Activated CD4-positive, alpha-beta T cell treated with anti-CD3 and anti-CD28 coated beads for 36 hours (primary cell): ENCODE data around the gene SLC29A4. TPM values are rescaled to one million over a fixed set of nuclear protein-coding genes. Genes with fewer than 3 reads are reported as not detected.
"Not testable (repeated sequence)": the region's sequence is repeated elsewhere in the genome, so short reads cannot be mapped to it uniquely, and the experiment has no call there.

ENCODE experiments used
- ATAC-seq: fragments of 200-7000 bp; cut with Tn5 transposase; one replicate; pipeline ENCODE4 v1.10.0; 2021; ENCODE audit warnings: mild to moderate bottlenecking, moderate library complexity
- CTCF ChIA-PET: fragments of 350-600 bp; sonication (Branson Sonifier 250); formaldehyde crosslinking; loops from one replicate; lab custom pipeline; 2021; ENCODE audit warnings: antibody characterized with exemption; lab: Charles Lee
- POLR2A ChIA-PET: fragments of 350-600 bp; sonication (Branson Sonifier 250); formaldehyde crosslinking; loops from one replicate; lab custom pipeline; 2021; ENCODE audit warnings: antibody characterized with exemption, inconsistent platforms; lab: Charles Lee
- DNase-seq: peaks from one replicate; pipeline ENCODE4 v3.0.0-alpha.2; 2020
- H3K27ac Mint-ChIP-seq: one replicate; pipeline ENCODE4 v1.8.0; 2021; ENCODE audit warnings: mixed read lengths
- H3K27me3 Mint-ChIP-seq: one replicate; pipeline ENCODE4 v1.8.0; 2021; ENCODE audit warnings: mixed read lengths
- H3K36me3 Mint-ChIP-seq: one replicate; pipeline ENCODE4 v1.8.0; 2021; ENCODE audit warnings: low read depth, mixed read lengths
- H3K4me1 Mint-ChIP-seq: one replicate; pipeline ENCODE4 v1.8.0; 2021; ENCODE audit warnings: mixed read lengths
- H3K4me3 Mint-ChIP-seq: one replicate; pipeline ENCODE4 v1.8.0; 2021; ENCODE audit warnings: mild to moderate bottlenecking, moderate library complexity, mixed read lengths
- H3K9me3 Mint-ChIP-seq: one replicate; pipeline ENCODE4 v1.8.0; 2021; ENCODE audit warnings: low read depth, mixed read lengths
- intact Hi-C, 2 experiments: fragments of 100-400 bp; cut with DNase I in 1 of 2; cut with micrococcal nuclease in 1 of 2; formaldehyde crosslinking; loops; one replicate each; pipeline versions ENCODE4 v1.14.2 to v1.15.1; 2022 to 2024; cut with DNase I, micrococcal nuclease
- total RNA-seq, 2 experiments: library from RNA; stranded (reverse); gene quantifications; one replicate each; pipeline ENCODE4 v1.2.3, GENCODE V29; 2021

SLC29A4 gene
- total RNA-seq, 2 experiments from 2014 or later = 1.0 to 1.7 TPM

- H3K4me1 Mint-ChIP-seq, H3K27me3 Mint-ChIP-seq, intact Hi-C loops, DNase-seq, H3K36me3 Mint-ChIP-seq, ATAC-seq, H3K4me3 Mint-ChIP-seq, H3K27ac Mint-ChIP-seq, H3K9me3 Mint-ChIP-seq, POLR2A ChIA-PET, CTCF ChIA-PET: not testable (repeated sequence)
Measured at GRCh38 chr7:5276123-5276522, 6.6 kb upstream of the SLC29A4 start.

- POLR2A ChIA-PET = no interaction called here
- DNase-seq (no peak), ATAC-seq (no peak)
- H3K27me3 Mint-ChIP-seq = peaks cover 3% of the 10 kb centered on the region
- no peaks in the 10 kb centered on the region for H3K4me1 Mint-ChIP-seq
- no peak overlapping the region for H3K4me3 Mint-ChIP-seq
- CTCF ChIA-PET = interaction anchor here (0.6 kb wide), 1 partner anchor 10 kb away, joined by 3 read pairs; no protein-coding TSS in a partner anchor
- no peak overlapping the region for H3K27ac Mint-ChIP-seq
- intact Hi-C loops = no loop called here
- no peaks in the 10 kb centered on the region for H3K36me3 Mint-ChIP-seq
- no peaks in the 10 kb centered on the region for H3K9me3 Mint-ChIP-seq
Measured at GRCh38 chr7:5276611-5277010, 6.1 kb upstream of the SLC29A4 start.

GRCh38 chr7:5278766-5279165 is 4.0 kb upstream of the SLC29A4 start:
- no peaks in the 10 kb centered on the region for H3K4me1 Mint-ChIP-seq
- intact Hi-C loops = no loop called here
- no peak overlapping the region for H3K4me3 Mint-ChIP-seq
- CTCF ChIA-PET = no interaction called here
- H3K27ac Mint-ChIP-seq = no peak overlapping the region
- H3K36me3 Mint-ChIP-seq = no peaks in the 10 kb centered on the region
- DNase-seq (no peak), ATAC-seq (no peak)
- H3K27me3 Mint-ChIP-seq = peaks cover 3% of the 10 kb centered on the region
- no peaks in the 10 kb centered on the region for H3K9me3 Mint-ChIP-seq
- POLR2A ChIA-PET = no interaction called here

- ChIA-PET CTCF (no interaction called here), POLR2A (no interaction called here)
- intact Hi-C loops = no loop called here
- no peaks in the 10 kb centered on the region for H3K9me3 Mint-ChIP-seq
- H3K27me3 Mint-ChIP-seq = peaks cover 6% of the 10 kb centered on the region
- DNase-seq (no peak), ATAC-seq (no peak)
- no peak overlapping the region for H3K4me3 Mint-ChIP-seq
- H3K27ac Mint-ChIP-seq = no peak overlapping the region
- no peaks in the 10 kb centered on the region for H3K4me1 Mint-ChIP-seq
- no peaks in the 10 kb centered on the region for H3K36me3 Mint-ChIP-seq
Measured at GRCh38 chr7:5279734-5280133, 3.0 kb upstream of the SLC29A4 start.

- CTCF ChIA-PET, H3K36me3 Mint-ChIP-seq, H3K27ac Mint-ChIP-seq, H3K4me1 Mint-ChIP-seq, H3K27me3 Mint-ChIP-seq, ATAC-seq, H3K9me3 Mint-ChIP-seq, intact Hi-C loops, POLR2A ChIA-PET, DNase-seq: not testable (repeated sequence)
- H3K4me3 Mint-ChIP-seq = peak overlapping the region; percentile 10
Measured at GRCh38 chr7:5281598-5282500, 894 bp upstream of the SLC29A4 start.

- no peaks in the 10 kb centered on the region for H3K4me1 Mint-ChIP-seq
- POLR2A ChIA-PET = no interaction called here
- H3K36me3 Mint-ChIP-seq = no peaks in the 10 kb centered on the region
- no peak overlapping the region for H3K4me3 Mint-ChIP-seq
- ATAC-seq (no peak), DNase-seq (no peak)
- no peak overlapping the region for H3K27ac Mint-ChIP-seq
- CTCF ChIA-PET = no interaction called here
- intact Hi-C loops = no loop called here
- H3K9me3 Mint-ChIP-seq = no peaks in the 10 kb centered on the region
- peaks cover 9% of the 10 kb centered on the region for H3K27me3 Mint-ChIP-seq
Measured at GRCh38 chr7:5283421-5284303, 919 bp downstream of the SLC29A4 start.

GRCh38 chr7:5284304-5285281 is 1.9 kb downstream of the SLC29A4 start:
- H3K36me3 Mint-ChIP-seq = no peaks in the 10 kb centered on the region
- ATAC-seq (no peak), DNase-seq (peak; percentile 61)
- H3K4me1 Mint-ChIP-seq = no peaks in the 10 kb centered on the region
- no peaks in the 10 kb centered on the region for H3K9me3 Mint-ChIP-seq
- CTCF ChIA-PET = interaction anchor here (1.3 kb wide), 1 partner anchor 44 kb away, joined by 3 read pairs; no protein-coding TSS in a partner anchor
- POLR2A ChIA-PET = no interaction called here
- H3K27me3 Mint-ChIP-seq = peaks cover 9% of the 10 kb centered on the region
- no peak overlapping the region for H3K27ac Mint-ChIP-seq
- H3K4me3 Mint-ChIP-seq = no peak overlapping the region
- intact Hi-C loops = no loop called here

- peaks cover 7% of the 10 kb centered on the region for H3K27me3 Mint-ChIP-seq
- intact Hi-C loops = no loop called here
- H3K9me3 Mint-ChIP-seq = no peaks in the 10 kb centered on the region
- ATAC-seq = no peak
- H3K4me1 Mint-ChIP-seq = no peaks in the 10 kb centered on the region
- no peak overlapping the region for H3K4me3 Mint-ChIP-seq
- no peak overlapping the region for H3K27ac Mint-ChIP-seq
- ChIA-PET POLR2A (no interaction called here), CTCF (no interaction called here)
- no peak for DNase-seq
- H3K36me3 Mint-ChIP-seq = no peaks in the 10 kb centered on the region
Measured at GRCh38 chr7:5286933-5287332, 4.2 kb downstream of the SLC29A4 start.

GRCh38 chr7:5287373-5287772 is 4.6 kb downstream of the SLC29A4 start:
- CTCF ChIA-PET = not testable (repeated sequence)

GRCh38 chr7:5287802-5288201 is 5.1 kb downstream of the SLC29A4 start:
- Mint-ChIP-seq H3K27me3 (peaks cover 7% of the 10 kb centered on the region), H3K4me1 (no peaks in the 10 kb centered on the region), H3K27ac (no peak overlapping the region), H3K9me3 (no peaks in the 10 kb centered on the region), H3K4me3 (no peak overlapping the region), H3K36me3 (no peaks in the 10 kb centered on the region)
- ChIA-PET CTCF (no interaction called here), POLR2A (no interaction called here)
- DNase-seq (no peak), ATAC-seq (no peak)
- intact Hi-C loops = no loop called here

More at GRCh38 chr7:5287373-5287772, 4.6 kb downstream of the SLC29A4 start:
- ATAC-seq, intact Hi-C loops, H3K9me3 Mint-ChIP-seq, H3K4me3 Mint-ChIP-seq, H3K27ac Mint-ChIP-seq, DNase-seq, H3K27me3 Mint-ChIP-seq, POLR2A ChIA-PET, H3K4me1 Mint-ChIP-seq, H3K36me3 Mint-ChIP-seq: not testable (repeated sequence)

- H3K9me3 Mint-ChIP-seq, H3K36me3 Mint-ChIP-seq, H3K4me1 Mint-ChIP-seq, H3K4me3 Mint-ChIP-seq, DNase-seq, intact Hi-C loops, H3K27me3 Mint-ChIP-seq, POLR2A ChIA-PET, H3K27ac Mint-ChIP-seq, ATAC-seq, CTCF ChIA-PET: not testable (repeated sequence)
Measured at GRCh38 chr7:5288560-5288959, 5.8 kb downstream of the SLC29A4 start.
